GM12872 (cell line): ENCODE results near the gene RAP2A.

Source experiments
- CTCF ChIP-seq: IDR thresholded peaks from 3 replicates; pipeline ENCODE4 v1.5.1; 2011; ENCODE audit warnings: low read depth, mild to moderate bottlenecking, low read length, moderate library complexity; ENCODE audit not compliant: insufficient read depth

Gene RAP2A

DNA sequence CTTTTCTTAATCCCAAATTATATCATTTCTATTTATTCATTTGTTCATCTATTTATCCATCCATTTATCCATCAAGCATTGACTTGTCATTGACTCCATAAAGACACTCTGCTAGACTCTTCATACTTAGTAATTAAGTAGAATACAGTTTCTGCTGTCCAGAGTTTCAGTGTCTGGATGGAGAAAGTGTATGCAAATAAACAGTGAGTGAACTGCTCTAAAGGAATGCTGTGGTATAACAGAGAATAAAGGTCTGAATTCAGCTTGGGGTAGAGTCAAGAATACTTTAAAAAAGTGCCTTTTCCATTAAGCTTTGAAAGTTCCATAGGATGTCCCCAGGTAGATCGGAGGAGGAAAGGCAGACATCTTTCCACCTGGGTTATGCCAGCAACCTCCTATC lies 51.4 kb downstream of the RAP2A start:
- no peak for TF ChIP-seq CTCF

- no peak for TF ChIP-seq CTCF
These were observed 56.8 kb downstream of the RAP2A start for GRCh38 chr13:97490702-97491307.

- TF ChIP-seq CTCF = no peak
These were observed 57.5 kb downstream of the RAP2A start for GRCh38 chr13:97491452-97491851.

- TF ChIP-seq CTCF = no peak
These were observed 58.3 kb downstream of the RAP2A start for GRCh38 chr13:97492257-97492656.

- no peak for TF ChIP-seq CTCF
These were observed 58.9 kb downstream of the RAP2A start for GRCh38 chr13:97492684-97493371.

DNA sequence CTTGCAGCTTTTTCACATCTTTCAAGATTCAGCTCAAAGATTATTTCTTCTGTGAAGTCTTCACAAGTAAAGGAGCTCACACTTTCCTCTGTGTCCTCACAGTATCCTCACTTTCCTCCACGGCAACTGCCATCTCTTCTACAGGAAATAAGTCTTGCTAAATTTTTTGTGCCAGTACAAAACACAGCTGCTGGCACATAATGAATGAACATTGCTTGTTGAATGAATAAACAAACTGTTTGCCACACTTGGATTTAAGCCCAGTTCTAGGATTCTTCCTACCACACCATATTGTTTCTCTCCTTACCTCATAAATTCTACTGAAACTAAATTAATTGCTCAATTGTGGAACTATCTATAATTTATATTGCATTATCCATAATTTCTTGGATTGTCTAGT lies 59.5 kb downstream of the RAP2A start:
- TF ChIP-seq CTCF = no peak

DNA sequence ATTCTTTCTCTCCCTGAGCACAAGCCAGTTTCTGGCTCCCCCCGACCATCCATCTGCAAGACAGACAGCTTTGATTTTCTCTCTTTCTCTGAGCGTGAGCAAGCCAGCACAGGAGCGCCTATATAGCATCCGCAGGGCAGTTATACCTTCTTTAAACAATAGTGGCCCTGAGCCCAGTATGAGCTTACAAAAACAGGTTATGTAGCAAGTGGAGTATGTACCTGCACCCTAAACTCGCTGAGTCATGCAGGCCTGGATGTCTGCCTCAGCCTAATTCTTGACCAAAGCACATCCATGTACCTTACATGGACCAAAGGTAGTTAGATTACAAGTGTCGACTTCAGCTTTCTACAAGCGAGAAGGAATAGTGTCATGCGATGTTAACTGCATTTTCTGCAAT lies 61.7 kb downstream of the RAP2A start:
- no peak for TF ChIP-seq CTCF
